Measurements from ENCODE around the gene TAF15. TPM values are rescaled to one million over a fixed set of nuclear protein-coding genes. Genes with fewer than 3 reads are reported as not detected.

The TAF15 gene
- total and polyA plus RNA-seq, 3 experiments from 2014 or later: 21.5 to 291 (median 274) TPM

- peaks cover 2 to 5% (median 3%) of the 10 kb centered on the region in 3 donors for H3K36me3 Mint-ChIP-seq
- H3K9me3 Mint-ChIP-seq: no peaks in the 10 kb centered on the region
- ChIA-PET CTCF (interaction anchor here (0.7 to 12.0 kb wide), 10 partner anchors 9 to 259 kb away, joined by 3 to 144 read pairs (median 4); partner anchors contain the start of gene CCL5), POLR2A (interaction anchor here (0.5 to 5.1 kb wide), 10 partner anchors 10 to 299 kb away, joined by 3 to 86 read pairs (median 6); partner anchors contain the start of genes CCL5, HEATR9 and RDM1)
- peaks cover 68 to 85% (median 78%) of the 10 kb centered on the region in 3 donors for H3K4me1 Mint-ChIP-seq
- H3K27ac Mint-ChIP-seq: peak overlapping the region; percentile 74 to 98 (median 96)
- Histone ChIP-seq H3K4me1 (ENCODE audit: insufficient read depth, low read length) (peaks cover 54% of the 10 kb centered on the region), H3K4me3 (ENCODE audit: low read length) (no peak overlapping the region), H3K27me3 (ENCODE audit: insufficient read depth, low read length, poor library complexity, severe bottlenecking) (no peaks in the 10 kb centered on the region), H3K36me3 (ENCODE audit: insufficient read depth, low read length) (no peaks in the 10 kb centered on the region), H3K27ac (ENCODE audit: low read depth, low read length) (peak overlapping the region; percentile 20), H3K9me3 (ENCODE audit: low read length) (no peaks in the 10 kb centered on the region)
- peaks cover 0 to 4% of the 10 kb centered on the region in 2 donors for H3K27me3 Mint-ChIP-seq
- H3K4me3 Mint-ChIP-seq: peak overlapping the region; percentile 52 to 88 (median 72)
- DNase-seq: peak in 2 of 5 donors; percentile 36 to 53
Measured at GRCh38 chr17:35889818-35890773, 80.8 kb downstream of the TAF15 start.

- peak overlapping the region; percentile 45 for H3K27ac ChIP-seq (ENCODE audit: low read depth, low read length)
Measured at GRCh38 chr17:35890774-35891155, 81.5 kb downstream of the TAF15 start.

GRCh38 chr17:35891269-35891668, 82.0 kb downstream of the TAF15 start:
- Histone ChIP-seq H3K27ac (ENCODE audit: low read depth, low read length) (peak overlapping the region; percentile 45), H3K36me3 (ENCODE audit: insufficient read depth, low read length) (no peaks in the 10 kb centered on the region), H3K9me3 (ENCODE audit: low read length) (no peaks in the 10 kb centered on the region), H3K4me1 (ENCODE audit: insufficient read depth, low read length) (peaks cover 66% of the 10 kb centered on the region), H3K27me3 (ENCODE audit: insufficient read depth, low read length, poor library complexity, severe bottlenecking) (no peaks in the 10 kb centered on the region), H3K4me3 (ENCODE audit: low read length) (no peak overlapping the region)
- H3K4me1 Mint-ChIP-seq: peaks cover 79 to 89% (median 83%) of the 10 kb centered on the region in 3 donors
- ChIA-PET POLR2A (interaction anchor here (0.7 to 5.1 kb wide), 9 partner anchors 9 to 726 kb away, joined by 3 to 86 read pairs (median 7); partner anchors contain the start of genes CCL5, HEATR9 and RDM1), CTCF (interaction anchor here (0.9 to 12.0 kb wide), 6 partner anchors 7 to 41 kb away, joined by 3 to 144 read pairs (median 6); partner anchors contain the start of gene CCL5)
- DNase-seq: peak in 2 of 5 donors; percentile 41 to 66
- H3K27me3 Mint-ChIP-seq: peaks cover 0 to 4% of the 10 kb centered on the region in 2 donors
- H3K4me3 Mint-ChIP-seq: peak overlapping the region; percentile 3 to 88 (median 59)
- peaks cover 2 to 3% (median 2%) of the 10 kb centered on the region in 3 donors for H3K36me3 Mint-ChIP-seq
- peak overlapping the region; percentile 74 to 98 (median 92) for H3K27ac Mint-ChIP-seq
- no peaks in the 10 kb centered on the region for H3K9me3 Mint-ChIP-seq

More at GRCh38 chr17:35890774-35891155, 81.5 kb downstream of the TAF15 start:
- peaks cover 0 to 4% of the 10 kb centered on the region in 2 donors for H3K27me3 Mint-ChIP-seq
- peaks cover 2 to 3% (median 2%) of the 10 kb centered on the region in 3 donors for H3K36me3 Mint-ChIP-seq
- peak overlapping the region; percentile 74 to 98 (median 92) for H3K27ac Mint-ChIP-seq
- H3K4me3 Mint-ChIP-seq: peak overlapping the region; percentile 18 to 88 (median 59)
- H3K4me1 Mint-ChIP-seq: peaks cover 74 to 85% (median 78%) of the 10 kb centered on the region in 3 donors
- CTCF ChIA-PET: interaction anchor here (1.4 to 12.0 kb wide), 6 partner anchors 8 to 47 kb away, joined by 4 to 144 read pairs (median 9); partner anchors contain the start of gene CCL5
- H3K4me1 ChIP-seq (ENCODE audit: insufficient read depth, low read length): peaks cover 61% of the 10 kb centered on the region
- no peaks in the 10 kb centered on the region for H3K9me3 ChIP-seq (ENCODE audit: low read length)
- peak; percentile 16 to 92 (median 58) for DNase-seq
- no peaks in the 10 kb centered on the region for H3K27me3 ChIP-seq (ENCODE audit: insufficient read depth, low read length, poor library complexity, severe bottlenecking)
- POLR2A ChIA-PET: interaction anchor here (0.5 to 5.1 kb wide), 11 partner anchors 9 to 726 kb away, joined by 3 to 86 read pairs (median 6); partner anchors contain the start of genes CCL5, HEATR9 and RDM1
- H3K4me3 ChIP-seq (ENCODE audit: low read length): no peak overlapping the region
- no peaks in the 10 kb centered on the region for H3K9me3 Mint-ChIP-seq
- no peaks in the 10 kb centered on the region for H3K36me3 ChIP-seq (ENCODE audit: insufficient read depth, low read length)

GRCh38 chr17:35892091-35893035, 83.1 kb downstream of the TAF15 start:
- peak in 3 of 5 donors; percentile 49 to 77 (median 49) for DNase-seq
- ChIA-PET POLR2A (interaction anchor here (0.9 to 5.1 kb wide), 3 partner anchors 13 to 17 kb away, joined by 3 to 86 read pairs (median 37); partner anchors contain the start of gene CCL5), CTCF (interaction anchor here (0.9 to 12.0 kb wide), 6 partner anchors 8 to 84 kb away, joined by 3 to 144 read pairs (median 3); partner anchors contain the start of genes CCL5 and TAF15)
- Histone ChIP-seq H3K4me3 (ENCODE audit: low read length) (no peak overlapping the region), H3K36me3 (ENCODE audit: insufficient read depth, low read length) (no peaks in the 10 kb centered on the region), H3K27ac (ENCODE audit: low read depth, low read length) (no peak overlapping the region), H3K9me3 (ENCODE audit: low read length) (no peaks in the 10 kb centered on the region), H3K4me1 (ENCODE audit: insufficient read depth, low read length) (peaks cover 73% of the 10 kb centered on the region), H3K27me3 (ENCODE audit: insufficient read depth, low read length, poor library complexity, severe bottlenecking) (no peaks in the 10 kb centered on the region)
- H3K9me3 Mint-ChIP-seq: no peaks in the 10 kb centered on the region
- H3K36me3 Mint-ChIP-seq: peaks cover 0 to 3% (median 0%) of the 10 kb centered on the region in 3 donors
- peaks cover 79 to 91% (median 91%) of the 10 kb centered on the region in 3 donors for H3K4me1 Mint-ChIP-seq
- peak overlapping the region; percentile 27 to 73 (median 66) for H3K4me3 Mint-ChIP-seq
- H3K27me3 Mint-ChIP-seq: peaks cover 0 to 4% of the 10 kb centered on the region in 2 donors
- H3K27ac Mint-ChIP-seq: peak overlapping the region; percentile 74 to 98 (median 94)

- no peak overlapping the region for H3K4me3 Mint-ChIP-seq
- peaks cover 0 to 4% of the 10 kb centered on the region in 2 donors for H3K27me3 Mint-ChIP-seq
- H3K9me3 Mint-ChIP-seq: no peaks in the 10 kb centered on the region
- H3K4me1 ChIP-seq (ENCODE audit: insufficient read depth, low read length): peaks cover 78% of the 10 kb centered on the region
- DNase-seq: no peak
- no peaks in the 10 kb centered on the region for H3K9me3 ChIP-seq (ENCODE audit: low read length)
- no peak overlapping the region for H3K27ac ChIP-seq (ENCODE audit: low read depth, low read length)
- H3K4me1 Mint-ChIP-seq: peaks cover 82 to 95% (median 95%) of the 10 kb centered on the region in 3 donors
- no peaks in the 10 kb centered on the region for H3K27me3 ChIP-seq (ENCODE audit: insufficient read depth, low read length, poor library complexity, severe bottlenecking)
- no peaks in the 10 kb centered on the region for H3K36me3 ChIP-seq (ENCODE audit: insufficient read depth, low read length)
- H3K27ac Mint-ChIP-seq: peak overlapping the region in 7 of 8 donors; percentile 32 to 96 (median 92)
- H3K4me3 ChIP-seq (ENCODE audit: low read length): no peak overlapping the region
- POLR2A ChIA-PET: interaction anchor here (0.6 to 0.8 kb wide), 2 partner anchors 18 to 644 kb away, joined by 3 to 4 read pairs; no protein-coding TSS in a partner anchor
- H3K36me3 Mint-ChIP-seq: peaks cover 0 to 3% (median 0%) of the 10 kb centered on the region in 3 donors
- CTCF ChIA-PET: interaction anchor here (12.0 kb wide), 1 partner anchor 16 kb away, joined by 144 read pairs; the partner anchor contains the start of gene CCL5
Measured at GRCh38 chr17:35893751-35894150, 84.5 kb downstream of the TAF15 start.

GRCh38 chr17:35894206-35894605, 84.9 kb downstream of the TAF15 start:
- Histone ChIP-seq H3K9me3 (ENCODE audit: low read length) (no peaks in the 10 kb centered on the region), H3K36me3 (ENCODE audit: insufficient read depth, low read length) (no peaks in the 10 kb centered on the region), H3K27ac (ENCODE audit: low read depth, low read length) (no peak overlapping the region), H3K27me3 (ENCODE audit: insufficient read depth, low read length, poor library complexity, severe bottlenecking) (no peaks in the 10 kb centered on the region), H3K4me3 (ENCODE audit: low read length) (no peak overlapping the region), H3K4me1 (ENCODE audit: insufficient read depth, low read length) (peaks cover 78% of the 10 kb centered on the region)
- ChIA-PET CTCF (interaction anchor here (12.0 kb wide), 1 partner anchor 16 kb away, joined by 144 read pairs; the partner anchor contains the start of gene CCL5), POLR2A (interaction anchor here (0.6 to 8.2 kb wide), 3 partner anchors 15 to 643 kb away, joined by 3 to 100 read pairs (median 4); partner anchors contain the start of gene CCL5)
- H3K4me1 Mint-ChIP-seq: peaks cover 82 to 95% (median 95%) of the 10 kb centered on the region in 3 donors
- H3K4me3 Mint-ChIP-seq: peak overlapping the region in 2 of 7 donors; percentile 12 to 34
- peaks cover 0 to 3% (median 0%) of the 10 kb centered on the region in 3 donors for H3K36me3 Mint-ChIP-seq
- no peak for DNase-seq
- peaks cover 0 to 4% of the 10 kb centered on the region in 2 donors for H3K27me3 Mint-ChIP-seq
- H3K27ac Mint-ChIP-seq: peak overlapping the region in 7 of 8 donors; percentile 32 to 95 (median 66)
- no peaks in the 10 kb centered on the region for H3K9me3 Mint-ChIP-seq

All from CD8-positive, alpha-beta memory T cell (primary cell).